ENCODE measurements around the gene CPED1. TPM values are rescaled to one million over a fixed set of nuclear protein-coding genes. Genes with fewer than 3 reads are reported as not detected.

CPED1 gene
- total and polyA plus RNA-seq, 2 donors (not counting 1 experiment from before 2014, with no cell fraction given), result 70.2 to 196 TPM

GRCh38 chr7:120961638-120962173 lies 26.8 kb upstream of the CPED1 start:
- Histone ChIP-seq H3K9me3 (ENCODE audit: control insufficient read depth, insufficient read depth, low read depth, low read length) (no peaks in the 10 kb centered on the region), H2AFZ (ENCODE audit: low read length) (no peak overlapping the region), H3K27me3 (ENCODE audit: control insufficient read depth, insufficient read depth, low read length) (no peaks in the 10 kb centered on the region), H3K4me3 (replicated peaks in 1 of 4; ENCODE audit: control extremely low read depth in 1 of 4, insufficient read depth in 1 of 4, low read depth in 3 of 4, low read length in 4 of 4) (no peak overlapping the region), H3K9ac (ENCODE audit: insufficient read depth, low read length) (no peak overlapping the region), H4K20me1 (ENCODE audit: control insufficient read depth, extremely low read depth, insufficient read depth, low read length) (no peaks in the 10 kb centered on the region), H3K36me3 (ENCODE audit: control insufficient read depth, insufficient read depth, low read length) (no peaks in the 10 kb centered on the region), H3K27ac (ENCODE audit: insufficient read depth, low read length) (no peak overlapping the region), H3K4me1 (ENCODE audit: control insufficient read depth, extremely low read depth, insufficient read depth, low read length) (no peaks in the 10 kb centered on the region), H3K79me2 (ENCODE audit: control insufficient read depth, insufficient read depth, low read length) (no peaks in the 10 kb centered on the region), H3K4me2 (ENCODE audit: extremely low read depth, insufficient read depth, low read length) (no peak overlapping the region)
- TF ChIP-seq, protein P1, sequence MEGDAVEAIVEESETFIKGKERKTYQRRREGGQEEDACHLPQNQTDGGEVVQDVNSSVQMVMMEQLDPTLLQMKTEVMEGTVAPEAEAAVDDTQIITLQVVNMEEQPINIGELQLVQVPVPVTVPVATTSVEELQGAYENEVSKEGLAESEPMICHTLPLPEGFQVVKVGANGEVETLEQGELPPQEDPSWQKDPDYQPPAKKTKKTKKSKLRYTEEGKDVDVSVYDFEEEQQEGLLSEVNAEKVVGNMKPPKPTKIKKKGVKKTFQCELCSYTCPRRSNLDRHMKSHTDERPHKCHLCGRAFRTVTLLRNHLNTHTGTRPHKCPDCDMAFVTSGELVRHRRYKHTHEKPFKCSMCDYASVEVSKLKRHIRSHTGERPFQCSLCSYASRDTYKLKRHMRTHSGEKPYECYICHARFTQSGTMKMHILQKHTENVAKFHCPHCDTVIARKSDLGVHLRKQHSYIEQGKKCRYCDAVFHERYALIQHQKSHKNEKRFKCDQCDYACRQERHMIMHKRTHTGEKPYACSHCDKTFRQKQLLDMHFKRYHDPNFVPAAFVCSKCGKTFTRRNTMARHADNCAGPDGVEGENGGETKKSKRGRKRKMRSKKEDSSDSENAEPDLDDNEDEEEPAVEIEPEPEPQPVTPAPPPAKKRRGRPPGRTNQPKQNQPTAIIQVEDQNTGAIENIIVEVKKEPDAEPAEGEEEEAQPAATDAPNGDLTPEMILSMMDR (conservative IDR thresholded peaks at IDR 0.05 in 1 of 2, IDR thresholded peaks at IDR 0.05 in 1 of 2; ENCODE audit: low read depth in 1 of 2, low read length in 2 of 2), result no peak
- no peak for TF ChIP-seq EZH2 (IDR thresholded peaks at IDR 0.05; ENCODE audit: low read length, missing control alignments)
- DNase-seq (ENCODE audit: low read depth in 2 of 2), result peak in 1 of 2 donors; percentile 14

- DNase-seq (ENCODE audit: low read depth in 2 of 2), result no peak
- peaks cover 5% of the 10 kb centered on the region for H3K36me3 ChIP-seq (ENCODE audit: control insufficient read depth, insufficient read depth, low read length)
Observed at GRCh38 chr7:120964088-120964487, 24.4 kb upstream of the CPED1 start.

GRCh38 chr7:120966961-120967360 lies 21.6 kb upstream of the CPED1 start:
- H2AFZ ChIP-seq (ENCODE audit: low read length), result no peak overlapping the region
- DNase-seq (ENCODE audit: low read depth in 2 of 2), result no peak
- H3K27ac ChIP-seq (ENCODE audit: insufficient read depth, low read length), result no peak overlapping the region
- H3K36me3 ChIP-seq (ENCODE audit: control insufficient read depth, insufficient read depth, low read length), result peaks cover 8% of the 10 kb centered on the region
- no peaks in the 10 kb centered on the region for H3K4me1 ChIP-seq (ENCODE audit: control insufficient read depth, extremely low read depth, insufficient read depth, low read length)
- H3K4me3 ChIP-seq (replicated peaks in 1 of 4; ENCODE audit: control extremely low read depth in 1 of 4, insufficient read depth in 1 of 4, low read depth in 3 of 4, low read length in 4 of 4), result no peak overlapping the region
- H3K9ac ChIP-seq (ENCODE audit: insufficient read depth, low read length), result no peak overlapping the region
- no peaks in the 10 kb centered on the region for H3K79me2 ChIP-seq (ENCODE audit: control insufficient read depth, insufficient read depth, low read length)
- no peaks in the 10 kb centered on the region for H4K20me1 ChIP-seq (ENCODE audit: control insufficient read depth, extremely low read depth, insufficient read depth, low read length)
- H3K4me2 ChIP-seq (ENCODE audit: extremely low read depth, insufficient read depth, low read length), result no peak overlapping the region
- no peak for TF ChIP-seq EZH2 (IDR thresholded peaks at IDR 0.05; ENCODE audit: low read length, missing control alignments)
- TF ChIP-seq, protein P1 (conservative IDR thresholded peaks at IDR 0.05 in 1 of 2, IDR thresholded peaks at IDR 0.05 in 1 of 2; ENCODE audit: low read depth in 1 of 2, low read length in 2 of 2), result no peak
- no peaks in the 10 kb centered on the region for H3K27me3 ChIP-seq (ENCODE audit: control insufficient read depth, insufficient read depth, low read length)
- H3K9me3 ChIP-seq (ENCODE audit: control insufficient read depth, insufficient read depth, low read depth, low read length), result no peaks in the 10 kb centered on the region

More at GRCh38 chr7:120964088-120964487, 24.4 kb upstream of the CPED1 start:
- H2AFZ ChIP-seq (ENCODE audit: low read length), result no peak overlapping the region
- no peaks in the 10 kb centered on the region for H3K79me2 ChIP-seq (ENCODE audit: control insufficient read depth, insufficient read depth, low read length)
- H3K4me3 ChIP-seq (replicated peaks in 1 of 4; ENCODE audit: control extremely low read depth in 1 of 4, insufficient read depth in 1 of 4, low read depth in 3 of 4, low read length in 4 of 4), result no peak overlapping the region
- no peaks in the 10 kb centered on the region for H3K4me1 ChIP-seq (ENCODE audit: control insufficient read depth, extremely low read depth, insufficient read depth, low read length)
- H3K27me3 ChIP-seq (ENCODE audit: control insufficient read depth, insufficient read depth, low read length), result no peaks in the 10 kb centered on the region
- no peak overlapping the region for H3K9ac ChIP-seq (ENCODE audit: insufficient read depth, low read length)
- H3K4me2 ChIP-seq (ENCODE audit: extremely low read depth, insufficient read depth, low read length), result no peak overlapping the region
- TF ChIP-seq EZH2 (IDR thresholded peaks at IDR 0.05; ENCODE audit: low read length, missing control alignments), result no peak
- TF ChIP-seq, protein P1 (conservative IDR thresholded peaks at IDR 0.05 in 1 of 2, IDR thresholded peaks at IDR 0.05 in 1 of 2; ENCODE audit: low read depth in 1 of 2, low read length in 2 of 2), result no peak
- no peaks in the 10 kb centered on the region for H3K9me3 ChIP-seq (ENCODE audit: control insufficient read depth, insufficient read depth, low read depth, low read length)
- H4K20me1 ChIP-seq (ENCODE audit: control insufficient read depth, extremely low read depth, insufficient read depth, low read length), result no peaks in the 10 kb centered on the region
- no peak overlapping the region for H3K27ac ChIP-seq (ENCODE audit: insufficient read depth, low read length)

Data from fibroblast of lung (primary cell).